BE2C (cell line): ENCODE measurements around the gene SYK.

Source experiments
- DNase-seq: peaks from one replicate; pipeline ENCODE4 v3.0.0-alpha.2; 2020
- H3K27me3 ChIP-seq: fragments of 250-450 bp; sonication (Bioruptor Pico); 2 replicates; pipeline ENCODE4 v1.5.1; 2020; ENCODE audit warnings: mild to moderate bottlenecking
- H3K36me3 ChIP-seq: fragments of 250-450 bp; sonication (Bioruptor Pico); 2 replicates; pipeline ENCODE4 v1.5.1; 2020; ENCODE audit warnings: mild to moderate bottlenecking
- H3K4me1 ChIP-seq: fragments of 250-450 bp; sonication (Bioruptor Pico); 2 replicates; pipeline ENCODE4 v1.5.1; 2020
- H3K4me3 ChIP-seq: 2 replicates; pipeline ENCODE4 v1.5.1; 2011; ENCODE audit warnings: low read depth, low read length
- H3K9me3 ChIP-seq: fragments of 250-450 bp; sonication (Bioruptor Pico); 2 replicates; pipeline ENCODE4 v1.5.1; 2020
- CTCF ChIP-seq: IDR thresholded peaks from 2 replicates; pipeline ENCODE4 v1.5.1; 2012; ENCODE audit warnings: mild to moderate bottlenecking, low read depth, low read length

The SYK gene

GRCh38 chr9:90836411-90837080 lies 34.9 kb downstream of the SYK start:
- H3K36me3 ChIP-seq: no peaks in the 10 kb centered on the region
- no peaks in the 10 kb centered on the region for H3K9me3 ChIP-seq
- no peaks in the 10 kb centered on the region for H3K27me3 ChIP-seq
- TF ChIP-seq CTCF: no peak
- H3K4me3 ChIP-seq: no peak overlapping the region
- no peaks in the 10 kb centered on the region for H3K4me1 ChIP-seq
- DNase-seq: no peak

GRCh38 chr9:90838098-90838497 lies 36.5 kb downstream of the SYK start:
- DNase-seq: no peak
- TF ChIP-seq CTCF: 0 out of 2 replicates have a peak, but pooled peaks have one; percentile 10
- no peaks in the 10 kb centered on the region for H3K36me3 ChIP-seq

GRCh38 chr9:90838581-90839154 lies 37.0 kb downstream of the SYK start:
- TF ChIP-seq CTCF: no peak
- DNase-seq: no peak
- H3K9me3 ChIP-seq: no peaks in the 10 kb centered on the region
- H3K4me3 ChIP-seq: no peak overlapping the region
- H3K4me1 ChIP-seq: no peaks in the 10 kb centered on the region
- no peaks in the 10 kb centered on the region for H3K36me3 ChIP-seq
- H3K27me3 ChIP-seq: no peaks in the 10 kb centered on the region

More at GRCh38 chr9:90838098-90838497, 36.5 kb downstream of the SYK start:
- Histone ChIP-seq H3K27me3 (no peaks in the 10 kb centered on the region), H3K9me3 (no peaks in the 10 kb centered on the region), H3K4me1 (no peaks in the 10 kb centered on the region), H3K4me3 (no peak overlapping the region)

- Histone ChIP-seq H3K27me3 (no peaks in the 10 kb centered on the region), H3K4me3 (no peak overlapping the region), H3K9me3 (no peaks in the 10 kb centered on the region), H3K36me3 (no peaks in the 10 kb centered on the region), H3K4me1 (no peaks in the 10 kb centered on the region)
- no peak for TF ChIP-seq CTCF
- no peak for DNase-seq
Observed at GRCh38 chr9:90839183-90839728, 37.6 kb downstream of the SYK start.

- no peak overlapping the region for H3K4me3 ChIP-seq
- no peaks in the 10 kb centered on the region for H3K9me3 ChIP-seq
- no peaks in the 10 kb centered on the region for H3K27me3 ChIP-seq
- no peak for DNase-seq
- no peaks in the 10 kb centered on the region for H3K4me1 ChIP-seq
- no peak for TF ChIP-seq CTCF
- no peaks in the 10 kb centered on the region for H3K36me3 ChIP-seq
Observed at GRCh38 chr9:90840696-90841095, 39.1 kb downstream of the SYK start.

GRCh38 chr9:90841213-90841612 lies 39.6 kb downstream of the SYK start:
- Histone ChIP-seq H3K27me3 (no peaks in the 10 kb centered on the region), H3K9me3 (no peaks in the 10 kb centered on the region), H3K4me1 (no peaks in the 10 kb centered on the region), H3K4me3 (no peak overlapping the region), H3K36me3 (no peaks in the 10 kb centered on the region)
- no peak for DNase-seq
- TF ChIP-seq CTCF: no peak
